ENCODE results near the gene PNMA6A. TPM values are rescaled to one million over a fixed set of nuclear protein-coding genes. Genes with fewer than 3 reads are reported as not detected.

PNMA6A gene
- total and polyA plus RNA-seq, 10 of the 15 experiments (the other 5 are each of a cell fraction or from before 2014, with no cell fraction given): 0.03 to 0.23 (median 0.15) TPM; not detected in 7

- TF ChIP-seq IRF3 (IDR thresholded peaks at IDR 0.05) (no peak), TBL1XR1 (IDR thresholded peaks at IDR 0.05; ENCODE audit: low read depth, low read length) (no peak), SUPT20H (IDR thresholded peaks at IDR 0.05; ENCODE audit: borderline replicate concordance, control insufficient read depth, low read depth, low read length) (no peak)
Observed at GRCh38 chrX:153064061-153064460, 8.2 kb upstream of the PNMA6A start (continued).

- ChIA-PET POLR2A (no interaction called here), CTCF (no interaction called here), RAD21 (ENCODE audit: unreplicated experiment) (no interaction called here), SMC1A (ENCODE audit: uncharacterized antibody, unreplicated experiment) (no interaction called here)
- intact Hi-C loops (cut with micrococcal nuclease; ENCODE audit: unreplicated experiment): no loop called here
- H3K9me3 ChIP-seq (replicated peaks; ENCODE audit: control insufficient read depth, insufficient read depth, low read length): no peaks in the 10 kb centered on the region
- H3K27ac ChIP-seq (ENCODE audit: control insufficient read depth, insufficient read depth): no peak overlapping the region
- H2AFZ ChIP-seq (ENCODE audit: control insufficient read depth, low read depth, low read length): no peak overlapping the region
- DNase-seq (ENCODE audit: low read depth, low spot score): no peak
- no peak overlapping the region for H3K4me3 ChIP-seq
- no peak overlapping the region for H3K9ac ChIP-seq (ENCODE audit: control insufficient read depth, insufficient read depth, low read length)
- FAIRE-seq: no peak
- TF ChIP-seq IKZF1 (conservative IDR thresholded peaks at IDR 0.05): no peak
- no peak for TF ChIP-seq STAT1 (conservative IDR thresholded peaks at IDR 0.05)
- TF ChIP-seq ZNF384 (IDR thresholded peaks at IDR 0.05; ENCODE audit: borderline replicate concordance, low read depth, low read length): no peak
- TF ChIP-seq SUZ12 (IDR thresholded peaks at IDR 0.05; ENCODE audit: unreplicated experiment): no peak
- no peak for TF ChIP-seq FOXM1 (IDR thresholded peaks at IDR 0.05; ENCODE audit: low read depth, low read length)
- TF ChIP-seq KAT2A (conservative IDR thresholded peaks at IDR 0.05; ENCODE audit: control insufficient read depth, low read depth, low read length): no peak
- no peak for TF ChIP-seq FOS (IDR thresholded peaks at IDR 0.05; ENCODE audit: borderline replicate concordance, extremely low read depth, insufficient read length)
- TF ChIP-seq ZNF24 (IDR thresholded peaks at IDR 0.05): no peak
- TF ChIP-seq ZSCAN29 (IDR thresholded peaks at IDR 0.05): no peak
- TF ChIP-seq KLF5 (IDR thresholded peaks at IDR 0.05; ENCODE audit: partially characterized antibody): no peak
- no peak for TF ChIP-seq ZBTB40 (IDR thresholded peaks at IDR 0.05; ENCODE audit: borderline replicate concordance)
- TF ChIP-seq RELA (IDR thresholded peaks at IDR 0.05; ENCODE audit: borderline replicate concordance, partially characterized antibody): no peak
- H3K4me2 ChIP-seq (ENCODE audit: control insufficient read depth, insufficient read depth): no peak overlapping the region
- no peaks in the 10 kb centered on the region for H3K79me2 ChIP-seq (ENCODE audit: control insufficient read depth, insufficient read depth, low read length)
- WGBS (ENCODE audit: insufficient coverage, insufficient replicate concordance, low lambda C conversion rate, missing lambda C conversion rate): 8% methylated on average over 6 of the region's 6 CpGs
- no peak for ATAC-seq
- in situ Hi-C loops (cut with MboI): no loop called here
- H3K27me3 ChIP-seq (replicated peaks in 1 of 2; ENCODE audit: control insufficient read depth in 2 of 2, insufficient read depth in 2 of 2, low read length in 1 of 2): no peaks in the 10 kb centered on the region
- H4K20me1 ChIP-seq (ENCODE audit: control insufficient read depth, insufficient read depth): no peaks in the 10 kb centered on the region
- no peaks in the 10 kb centered on the region for H3K4me1 ChIP-seq (ENCODE audit: control insufficient read depth, insufficient read depth, low read length)
- no peaks in the 10 kb centered on the region for H3K36me3 ChIP-seq (ENCODE audit: control insufficient read depth in 2 of 2, insufficient read depth in 2 of 2, low read length in 1 of 2)
- BruUV-seq (replicated peaks): no TSS peak
Observed at GRCh38 chrX:153065389-153065788, 6.9 kb upstream of the PNMA6A start.

Data from GM12878 (cell line).